ENCODE results near the gene P2RX7. TPM values are rescaled to one million over a fixed set of nuclear protein-coding genes. Genes with fewer than 3 reads are reported as not detected.

Gene P2RX7
- total and polyA plus RNA-seq, 9 of the 15 experiments (the other 6 are each of a cell fraction or from before 2014, with no cell fraction given), result 0.04 to 0.65 (median 0.30) TPM

- Histone ChIP-seq H3K79me2 (ENCODE audit: control insufficient read depth, insufficient read depth, low read length) (no peaks in the 10 kb centered on the region), H2AFZ (ENCODE audit: low read depth, low read length) (peak overlapping the region; percentile 73; the same call in 1 of the 2 replicates), H3K4me3 (no peak overlapping the region), H3K36me3 (ENCODE audit: control insufficient read depth, insufficient read depth, low read length) (no peaks in the 10 kb centered on the region), H3K9ac (ENCODE audit: insufficient read depth in 1 of 2, low read depth in 2 of 2, low read length in 2 of 2) (no peak overlapping the region), H4K20me1 (replicated peaks; ENCODE audit: control insufficient read depth, insufficient read depth, low read length) (no peaks in the 10 kb centered on the region), H3K27me3 (ENCODE audit: control insufficient read depth in 2 of 2, insufficient read depth in 2 of 2, low read length in 2 of 2) (no peaks in the 10 kb centered on the region), H3K9me3 (replicated peaks; ENCODE audit: control insufficient read depth, insufficient read depth, low read depth, low read length) (0 out of 2 replicates have a peak, but pooled peaks cover 2% of the 10 kb centered on the region), H3K9me1 (ENCODE audit: control insufficient read depth, insufficient read depth, low read length) (no peaks in the 10 kb centered on the region), H3K27ac (ENCODE audit: extremely low read depth, low read depth, low read length) (no peak overlapping the region), H3K4me2 (ENCODE audit: insufficient read depth, low read length) (no peak overlapping the region), H3K4me1 (replicated peaks in 1 of 2; ENCODE audit: control insufficient read depth in 2 of 2, insufficient read depth in 2 of 2, low read length in 2 of 2) (peaks cover 18% of the 10 kb centered on the region in 2 experiments)
- 16% methylated on average over 4 of the region's 4 CpGs for WGBS (ENCODE audit: insufficient coverage, low coverage, missing lambda C conversion rate)
- ChIA-PET POLR2A (interaction anchor here (1.0 kb wide), 1 partner anchor 26 kb away, joined by 3 read pairs; no protein-coding TSS in a partner anchor), CTCF (ENCODE audit: low intra/inter-chr PET ratio) (no interaction called here)
- no peak for TF ChIP-seq SRSF7 (optimal IDR thresholded peaks at IDR 0.05; ENCODE audit: low read depth, low read length)
- TF ChIP-seq E2F8 (IDR thresholded peaks at IDR 0.05; ENCODE audit: low read depth, partially characterized antibody), result no peak
- TF ChIP-seq ZNF766 (CRISPR knock-in tag; conservative IDR thresholded peaks at IDR 0.05), result 0 out of 2 replicates have a peak, but pooled peaks have one; percentile 29
- TF ChIP-seq JUND (IDR thresholded peaks at IDR 0.05; ENCODE audit: borderline replicate concordance, low read depth, low read length), result 0 out of 2 replicates have a peak, but pooled peaks have one; percentile 20
- no peak for TF ChIP-seq JUND (tag; IDR thresholded peaks at IDR 0.05; ENCODE audit: borderline replicate concordance, low read depth, low read length)
- ATAC-seq, result no peak
- intact Hi-C loops (cut with micrococcal nuclease), result no loop called here
- no peak for FAIRE-seq
- in situ Hi-C loops (cut with MboI), result no loop called here
- no TSS peak for BruUV-seq (replicated peaks)
- no peak for DNase-seq (ENCODE audit: extremely low read depth in 1 of 4, low spot score in 3 of 4)
Measured at GRCh38 chr12:121131941-121132341, 735 bp upstream of the P2RX7 start.
